Activated naive CD4-positive, alpha-beta T cell treated with anti-CD3 and anti-CD28 coated beads for 36 hours (primary cell): Measurements from ENCODE around the gene SIGLEC5. TPM values are rescaled to one million over a fixed set of nuclear protein-coding genes. Genes with fewer than 3 reads are reported as not detected.

Experiments
- CTCF ChIA-PET: fragments of 350-600 bp; sonication (Branson Sonifier 250); formaldehyde crosslinking; loops from one replicate; lab custom pipeline; 2021; ENCODE audit warnings: antibody characterized with exemption; lab: Charles Lee
- DNase-seq: peaks from one replicate; pipeline ENCODE4 v3.0.0-alpha.2; 2020
- H3K27ac Mint-ChIP-seq: one replicate; pipeline ENCODE4 v1.8.0; 2021; ENCODE audit warnings: mild to moderate bottlenecking, mixed read lengths
- H3K27me3 Mint-ChIP-seq: one replicate; pipeline ENCODE4 v1.8.0; 2021; ENCODE audit warnings: low read depth, mixed read lengths
- H3K36me3 Mint-ChIP-seq: one replicate; pipeline ENCODE4 v1.8.0; 2021; ENCODE audit warnings: low read depth, mixed read lengths
- H3K4me1 Mint-ChIP-seq: one replicate; pipeline ENCODE4 v1.8.0; 2021; ENCODE audit warnings: low read depth, mixed read lengths
- H3K4me3 Mint-ChIP-seq: one replicate; pipeline ENCODE4 v1.8.0; 2021; ENCODE audit warnings: mild to moderate bottlenecking, moderate library complexity, mixed read lengths
- H3K9me3 Mint-ChIP-seq: one replicate; pipeline ENCODE4 v1.8.0; 2021; ENCODE audit warnings: mixed read lengths
- intact Hi-C: fragments of 100-400 bp; cut with micrococcal nuclease; formaldehyde crosslinking; loops from one replicate; pipeline ENCODE4 v1.15.1; 2023
- total RNA-seq, 2 experiments: library from RNA; stranded (reverse); gene quantifications; one replicate each; pipeline ENCODE4 v1.2.3, GENCODE V29; 2021

SIGLEC5 gene
- total RNA-seq, 2 experiments from 2014 or later: 0.12 TPM; not detected in 1

- peaks cover 4% of the 10 kb centered on the region for H3K36me3 Mint-ChIP-seq
- H3K4me3 Mint-ChIP-seq: peak overlapping the region; percentile 89
- no peak overlapping the region for H3K27ac Mint-ChIP-seq
- H3K9me3 Mint-ChIP-seq: peaks cover 7% of the 10 kb centered on the region
- CTCF ChIA-PET: interaction anchor here (0.6 to 1.8 kb wide), 2 partner anchors 12 to 42 kb away, joined by 3 to 5 read pairs; no protein-coding TSS in a partner anchor
- no peak for DNase-seq
- intact Hi-C loops: loop anchor here (1.0 to 5.0 kb wide), 3 partner anchors 23 to 487 kb away; partner anchors contain the start of genes CTU1 and ZNF175
- H3K27me3 Mint-ChIP-seq: peaks cover under 1% of the 10 kb centered on the region
- peaks cover 11% of the 10 kb centered on the region for H3K4me1 Mint-ChIP-seq
These were observed 35.5 kb downstream of the SIGLEC5 start for GRCh38 chr19:51594774-51595109.

GRCh38 chr19:51593969-51594773, 36.0 kb downstream of the SIGLEC5 start:
- CTCF ChIA-PET: interaction anchor here (1.8 kb wide), 1 partner anchor 12 kb away, joined by 5 read pairs; no protein-coding TSS in a partner anchor
- Mint-ChIP-seq H3K36me3 (peaks cover 9% of the 10 kb centered on the region), H3K27me3 (no peaks in the 10 kb centered on the region), H3K4me3 (peak overlapping the region; percentile 89), H3K27ac (peak overlapping the region; percentile 68), H3K4me1 (peaks cover 11% of the 10 kb centered on the region), H3K9me3 (peaks cover 11% of the 10 kb centered on the region)
- intact Hi-C loops: loop anchor here (1.0 to 5.0 kb wide), 3 partner anchors 23 to 487 kb away; partner anchors contain the start of genes CTU1 and ZNF175
- peak; percentile 97 for DNase-seq

- CTCF ChIA-PET: no interaction called here
- Mint-ChIP-seq H3K4me1 (peaks cover 11% of the 10 kb centered on the region), H3K27ac (no peak overlapping the region)
These were observed 36.9 kb downstream of the SIGLEC5 start for GRCh38 chr19:51593138-51593890.

GRCh38 chr19:51592521-51592920, 37.7 kb downstream of the SIGLEC5 start:
- Mint-ChIP-seq H3K36me3 (peaks cover 16% of the 10 kb centered on the region), H3K9me3 (peaks cover 22% of the 10 kb centered on the region), H3K4me3 (no peak overlapping the region), H3K27me3 (no peaks in the 10 kb centered on the region), H3K27ac (no peak overlapping the region), H3K4me1 (peaks cover 11% of the 10 kb centered on the region)
- CTCF ChIA-PET: no interaction called here
- intact Hi-C loops: loop anchor here (5.0 kb wide), 1 partner anchor 485 kb away; the partner anchor contains the start of gene CTU1
- no peak for DNase-seq

More at GRCh38 chr19:51593138-51593890, 36.9 kb downstream of the SIGLEC5 start:
- no peak for DNase-seq
- Mint-ChIP-seq H3K27me3 (no peaks in the 10 kb centered on the region), H3K36me3 (peaks cover 9% of the 10 kb centered on the region), H3K9me3 (peaks cover 14% of the 10 kb centered on the region), H3K4me3 (peak overlapping the region; percentile 89)
- intact Hi-C loops: loop anchor here (5.0 kb wide), 1 partner anchor 486 kb away; the partner anchor contains the start of gene CTU1

- H3K36me3 Mint-ChIP-seq: peaks cover 36% of the 10 kb centered on the region
- H3K4me1 Mint-ChIP-seq: peaks cover 11% of the 10 kb centered on the region
These were observed 39.8 kb downstream of the SIGLEC5 start for GRCh38 chr19:51590441-51590840.

GRCh38 chr19:51589511-51589910, 40.7 kb downstream of the SIGLEC5 start:
- Mint-ChIP-seq H3K27ac (no peak overlapping the region), H3K9me3 (peaks cover 48% of the 10 kb centered on the region), H3K36me3 (peaks cover 44% of the 10 kb centered on the region), H3K4me3 (no peak overlapping the region), H3K27me3 (no peaks in the 10 kb centered on the region), H3K4me1 (peaks cover 11% of the 10 kb centered on the region)
- CTCF ChIA-PET: no interaction called here
- intact Hi-C loops: no loop called here
- no peak for DNase-seq

More at GRCh38 chr19:51590441-51590840, 39.8 kb downstream of the SIGLEC5 start:
- CTCF ChIA-PET: no interaction called here
- no peak for DNase-seq
- no peak overlapping the region for H3K27ac Mint-ChIP-seq
- H3K27me3 Mint-ChIP-seq: no peaks in the 10 kb centered on the region
- no peak overlapping the region for H3K4me3 Mint-ChIP-seq
- H3K9me3 Mint-ChIP-seq: peaks cover 42% of the 10 kb centered on the region
- intact Hi-C loops: loop anchor here (5.0 kb wide), 1 partner anchor 483 kb away; the partner anchor contains the start of gene CTU1

GRCh38 chr19:51587264-51588191, 42.7 kb downstream of the SIGLEC5 start:
- H3K4me3 Mint-ChIP-seq: no peak overlapping the region
- no peaks in the 10 kb centered on the region for H3K27me3 Mint-ChIP-seq
- intact Hi-C loops: no loop called here
- no peak overlapping the region for H3K27ac Mint-ChIP-seq
- CTCF ChIA-PET: no interaction called here
- DNase-seq: no peak
- H3K4me1 Mint-ChIP-seq: no peaks in the 10 kb centered on the region
- peaks cover 62% of the 10 kb centered on the region for H3K36me3 Mint-ChIP-seq
- peaks cover 56% of the 10 kb centered on the region for H3K9me3 Mint-ChIP-seq

- CTCF ChIA-PET: no interaction called here
- intact Hi-C loops: no loop called here
- H3K9me3 Mint-ChIP-seq: peaks cover 58% of the 10 kb centered on the region
- no peak overlapping the region for H3K4me3 Mint-ChIP-seq
- no peaks in the 10 kb centered on the region for H3K27me3 Mint-ChIP-seq
- H3K4me1 Mint-ChIP-seq: no peaks in the 10 kb centered on the region
- H3K36me3 Mint-ChIP-seq: peaks cover 69% of the 10 kb centered on the region
- no peak for DNase-seq
- no peak overlapping the region for H3K27ac Mint-ChIP-seq
These were observed 43.4 kb downstream of the SIGLEC5 start for GRCh38 chr19:51586799-51587198.

GRCh38 chr19:51586103-51586728, 44.0 kb downstream of the SIGLEC5 start:
- H3K9me3 Mint-ChIP-seq: peaks cover 57% of the 10 kb centered on the region
- H3K27ac Mint-ChIP-seq: no peak overlapping the region
- H3K4me3 Mint-ChIP-seq: no peak overlapping the region
- peaks cover 75% of the 10 kb centered on the region for H3K36me3 Mint-ChIP-seq
- CTCF ChIA-PET: no interaction called here
- intact Hi-C loops: no loop called here
- no peaks in the 10 kb centered on the region for H3K4me1 Mint-ChIP-seq
- H3K27me3 Mint-ChIP-seq: no peaks in the 10 kb centered on the region
- DNase-seq: no peak

- intact Hi-C loops: no loop called here
- Mint-ChIP-seq H3K27ac (no peak overlapping the region), H3K4me3 (no peak overlapping the region), H3K9me3 (peaks cover 6% of the 10 kb centered on the region), H3K36me3 (peaks cover 68% of the 10 kb centered on the region), H3K4me1 (peaks cover 12% of the 10 kb centered on the region), H3K27me3 (no peaks in the 10 kb centered on the region)
- CTCF ChIA-PET: no interaction called here
- DNase-seq: no peak
These were observed 53.4 kb downstream of the SIGLEC5 start for GRCh38 chr19:51576850-51577249.

- Mint-ChIP-seq H3K4me3 (no peak overlapping the region), H3K27me3 (peaks cover 1% of the 10 kb centered on the region), H3K27ac (no peak overlapping the region), H3K9me3 (peaks cover 4% of the 10 kb centered on the region), H3K36me3 (peaks cover 41% of the 10 kb centered on the region), H3K4me1 (peaks cover 23% of the 10 kb centered on the region)
- no peak for DNase-seq
- CTCF ChIA-PET: no interaction called here
- intact Hi-C loops: loop anchor here (5.0 kb wide), 1 partner anchor 454 kb away; the partner anchor contains the start of gene ZNF614
These were observed 56.9 kb downstream of the SIGLEC5 start for GRCh38 chr19:51573331-51573730.
